Activated CD4-positive, alpha-beta T cell treated with anti-CD3 and anti-CD28 coated beads for 36 hours (primary cell): ENCODE data around the gene TRMT44. TPM values are rescaled to one million over a fixed set of nuclear protein-coding genes. Genes with fewer than 3 reads are reported as not detected.

Source experiments
- ATAC-seq: fragments of 200-7000 bp; cut with Tn5 transposase; one replicate; pipeline ENCODE4 v1.10.0; 2021; ENCODE audit warnings: mild to moderate bottlenecking, moderate library complexity
- CTCF ChIA-PET: fragments of 350-600 bp; sonication (Branson Sonifier 250); formaldehyde crosslinking; loops from one replicate; lab custom pipeline; 2021; ENCODE audit warnings: antibody characterized with exemption; lab: Charles Lee
- POLR2A ChIA-PET: fragments of 350-600 bp; sonication (Branson Sonifier 250); formaldehyde crosslinking; loops from one replicate; lab custom pipeline; 2021; ENCODE audit warnings: antibody characterized with exemption, inconsistent platforms; lab: Charles Lee
- DNase-seq: peaks from one replicate; pipeline ENCODE4 v3.0.0-alpha.2; 2020
- H3K27ac Mint-ChIP-seq: one replicate; pipeline ENCODE4 v1.8.0; 2021; ENCODE audit warnings: mixed read lengths
- H3K27me3 Mint-ChIP-seq: one replicate; pipeline ENCODE4 v1.8.0; 2021; ENCODE audit warnings: mixed read lengths
- H3K36me3 Mint-ChIP-seq: one replicate; pipeline ENCODE4 v1.8.0; 2021; ENCODE audit warnings: low read depth, mixed read lengths
- H3K4me1 Mint-ChIP-seq: one replicate; pipeline ENCODE4 v1.8.0; 2021; ENCODE audit warnings: mixed read lengths
- H3K4me3 Mint-ChIP-seq: one replicate; pipeline ENCODE4 v1.8.0; 2021; ENCODE audit warnings: mild to moderate bottlenecking, moderate library complexity, mixed read lengths
- H3K9me3 Mint-ChIP-seq: one replicate; pipeline ENCODE4 v1.8.0; 2021; ENCODE audit warnings: low read depth, mixed read lengths
- intact Hi-C, 2 experiments: fragments of 100-400 bp; cut with DNase I in 1 of 2; cut with micrococcal nuclease in 1 of 2; formaldehyde crosslinking; loops; one replicate each; pipeline versions ENCODE4 v1.14.2 to v1.15.1; 2022 to 2024; cut with DNase I, micrococcal nuclease
- total RNA-seq, 2 experiments: library from RNA; stranded (reverse); gene quantifications; one replicate each; pipeline ENCODE4 v1.2.3, GENCODE V29; 2021

TRMT44 gene
- total RNA-seq, 2 experiments from 2014 or later, result 20.1 to 24.5 TPM

DNA sequence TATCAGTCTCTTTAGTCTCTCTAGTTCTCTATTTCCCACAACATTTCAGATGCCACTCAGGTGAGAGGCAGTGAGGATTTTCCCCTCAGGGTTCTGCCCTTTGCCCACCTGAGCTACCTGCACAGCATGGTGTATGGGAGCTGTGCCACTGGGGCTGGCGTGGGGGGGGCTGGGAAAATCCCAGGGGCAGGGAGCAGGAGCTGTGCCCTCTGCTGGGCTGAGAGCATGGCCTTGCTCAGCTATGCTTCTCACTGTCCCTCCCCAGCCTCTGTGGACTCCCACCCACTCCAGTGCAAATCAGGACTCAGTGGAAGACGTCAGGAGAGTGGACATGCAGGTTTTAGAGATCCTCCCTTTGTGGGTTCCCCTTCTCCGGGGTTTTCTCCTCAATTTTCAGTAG lies 57.2 kb downstream of the TRMT44 start:
- peaks cover 5% of the 10 kb centered on the region for H3K9me3 Mint-ChIP-seq
- intact Hi-C loops, result no loop called here
- H3K4me3 Mint-ChIP-seq, result no peak overlapping the region
- ATAC-seq (no peak), DNase-seq (no peak)
- no peak overlapping the region for H3K27ac Mint-ChIP-seq
- peaks cover 7% of the 10 kb centered on the region for H3K36me3 Mint-ChIP-seq
- ChIA-PET CTCF (no interaction called here), POLR2A (no interaction called here)
- no peaks in the 10 kb centered on the region for H3K27me3 Mint-ChIP-seq
- H3K4me1 Mint-ChIP-seq, result no peaks in the 10 kb centered on the region

DNA sequence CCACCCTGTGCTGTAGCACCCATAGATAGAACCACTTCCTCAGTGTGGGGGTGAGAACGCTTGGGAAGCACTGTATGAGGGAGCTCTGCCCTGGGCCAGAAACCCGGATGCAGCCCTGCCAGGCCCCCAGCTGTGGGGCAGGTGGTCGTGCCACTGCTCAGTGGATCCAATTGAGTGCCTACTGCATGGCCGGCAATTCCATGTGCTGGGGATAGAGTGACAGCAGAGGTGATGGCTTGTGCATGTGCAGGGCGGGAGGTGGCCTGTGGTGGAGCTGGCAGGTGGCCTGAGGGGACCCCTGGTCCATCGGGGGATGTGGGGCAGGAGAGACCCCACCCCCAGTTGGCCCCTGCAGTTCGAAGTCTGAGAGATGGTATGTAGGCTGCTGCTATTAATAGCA lies 60.4 kb downstream of the TRMT44 start:
- H3K9me3 Mint-ChIP-seq, result peaks cover 5% of the 10 kb centered on the region
- no peaks in the 10 kb centered on the region for H3K27me3 Mint-ChIP-seq
- no peak for ATAC-seq
- CTCF ChIA-PET, result no interaction called here
- no peaks in the 10 kb centered on the region for H3K4me1 Mint-ChIP-seq
- H3K36me3 Mint-ChIP-seq, result peaks cover 3% of the 10 kb centered on the region
- no peak overlapping the region for H3K27ac Mint-ChIP-seq
- H3K4me3 Mint-ChIP-seq, result no peak overlapping the region
- intact Hi-C loops, result no loop called here
- POLR2A ChIA-PET, result no interaction called here
- DNase-seq, result no peak

DNA sequence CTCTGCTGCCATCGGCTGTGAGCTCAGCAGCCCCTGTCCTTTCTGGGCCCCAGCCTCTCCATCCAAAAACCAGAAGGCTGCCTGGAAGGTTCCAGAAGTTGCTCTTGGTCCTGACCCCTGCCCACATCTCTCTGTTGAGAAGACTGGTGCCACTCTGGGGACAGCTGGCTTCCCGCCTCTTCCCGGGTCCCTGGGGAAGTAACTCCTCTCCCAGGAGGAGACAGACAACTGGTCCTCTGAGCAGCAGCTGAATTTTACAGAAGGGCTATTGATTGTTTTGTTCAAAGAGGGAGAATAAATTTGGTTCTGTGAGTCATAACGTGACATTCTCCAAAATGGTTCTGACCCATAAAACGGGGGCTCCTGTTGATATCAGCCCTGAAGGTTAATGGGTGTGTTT lies 61.2 kb downstream of the TRMT44 start:
- intact Hi-C loops, result no loop called here
- H3K27ac Mint-ChIP-seq, result no peak overlapping the region
- ChIA-PET CTCF (no interaction called here), POLR2A (no interaction called here)
- H3K9me3 Mint-ChIP-seq, result peaks cover 2% of the 10 kb centered on the region
- H3K4me1 Mint-ChIP-seq, result no peaks in the 10 kb centered on the region
- DNase-seq (no peak), ATAC-seq (no peak)
- no peaks in the 10 kb centered on the region for H3K36me3 Mint-ChIP-seq
- no peaks in the 10 kb centered on the region for H3K27me3 Mint-ChIP-seq
- H3K4me3 Mint-ChIP-seq, result no peak overlapping the region

DNA sequence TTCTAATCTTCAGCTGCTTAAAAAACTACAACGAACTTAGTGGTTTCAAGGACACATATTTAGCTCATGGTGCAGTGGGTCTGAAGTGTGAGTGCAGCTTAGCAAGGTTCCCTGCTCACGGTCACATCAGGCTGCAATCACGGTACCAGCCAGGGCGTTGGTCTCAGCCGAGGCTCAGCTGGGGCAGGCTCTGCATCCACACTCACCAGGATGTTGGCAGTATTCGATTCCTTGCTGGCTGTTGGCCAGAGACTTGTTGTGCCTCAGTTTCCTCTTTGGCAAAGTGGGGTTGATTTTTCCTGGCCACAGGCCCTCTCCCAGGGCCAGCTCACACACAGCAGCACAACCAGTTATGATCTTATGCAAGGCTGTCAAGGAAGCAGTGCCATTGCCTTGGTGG lies 61.8 kb downstream of the TRMT44 start:
- Mint-ChIP-seq H3K9me3 (peaks cover 2% of the 10 kb centered on the region), H3K27ac (no peak overlapping the region), H3K27me3 (no peaks in the 10 kb centered on the region), H3K4me1 (no peaks in the 10 kb centered on the region), H3K36me3 (no peaks in the 10 kb centered on the region), H3K4me3 (no peak overlapping the region)
- ATAC-seq (no peak), DNase-seq (no peak)
- ChIA-PET POLR2A (no interaction called here), CTCF (no interaction called here)
- intact Hi-C loops, result no loop called here

DNA sequence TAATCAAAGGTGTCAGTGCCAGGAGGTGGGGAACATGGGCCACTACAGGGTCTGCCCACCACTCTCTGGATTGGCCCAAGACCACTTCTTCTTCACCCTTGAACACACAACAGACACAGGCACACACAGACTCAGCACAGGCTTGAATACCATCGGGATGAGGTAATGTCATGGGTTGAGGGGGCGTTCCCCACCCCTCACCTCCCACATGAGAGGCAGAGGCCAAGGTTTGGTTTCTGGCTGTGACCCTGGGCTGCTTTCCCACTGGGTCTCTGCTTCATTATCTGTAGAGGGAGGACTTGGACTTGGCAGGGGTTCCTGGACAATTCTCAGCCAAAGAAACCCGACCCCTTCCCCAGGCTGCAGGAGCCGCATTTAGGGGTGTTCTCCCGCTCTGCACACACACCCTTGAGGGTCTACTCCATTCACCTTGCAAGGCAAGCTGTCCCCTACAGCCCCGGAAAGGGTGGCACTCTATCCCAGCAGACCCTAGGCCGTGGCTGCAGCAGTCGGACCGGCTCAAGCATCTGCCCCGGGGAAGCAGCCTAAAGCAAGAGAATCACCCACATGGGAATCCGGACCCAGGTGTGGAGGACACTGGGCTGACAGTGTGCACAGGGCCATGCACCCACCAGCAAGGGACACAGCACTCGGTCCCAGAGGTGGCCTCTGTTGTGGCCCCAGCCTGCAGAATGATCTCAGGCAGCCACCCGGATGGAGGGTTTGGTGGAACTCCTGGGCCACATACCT lies 62.4 kb downstream of the TRMT44 start:
- ATAC-seq, result no peak

DNA sequence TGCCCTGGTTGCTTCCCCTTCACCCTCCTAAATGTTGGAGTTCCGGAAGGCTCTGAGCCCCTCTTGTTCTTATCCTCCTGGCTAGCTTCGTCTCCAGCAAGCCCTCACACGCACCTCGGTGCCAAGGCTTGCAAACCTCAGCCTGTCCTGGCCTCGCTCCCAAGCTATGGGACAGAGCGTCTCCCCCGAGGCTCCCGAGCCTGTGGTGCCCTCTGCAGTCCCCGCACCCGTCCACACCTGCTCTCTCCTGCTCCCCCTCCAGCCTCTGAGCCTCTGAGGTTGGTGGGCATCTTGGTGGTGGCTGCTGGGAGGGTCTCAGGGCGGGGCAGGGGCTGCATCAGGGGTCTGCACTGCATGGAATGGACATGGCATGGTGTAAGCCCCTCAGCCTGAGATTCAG lies 63.2 kb downstream of the TRMT44 start:
- Mint-ChIP-seq H3K4me3 (no peak overlapping the region), H3K27ac (no peak overlapping the region), H3K27me3 (no peaks in the 10 kb centered on the region), H3K9me3 (no peaks in the 10 kb centered on the region), H3K4me1 (no peaks in the 10 kb centered on the region), H3K36me3 (no peaks in the 10 kb centered on the region)
- POLR2A ChIA-PET, result interaction anchor here (0.5 kb wide), 1 partner anchor 1153 kb away, joined by 4 read pairs; no protein-coding TSS in a partner anchor
- CTCF ChIA-PET, result no interaction called here
- DNase-seq, result no peak
- intact Hi-C loops, result no loop called here
- ATAC-seq, result no peak

More for the DNA sequence above, 62.4 kb downstream of the TRMT44 start:
- H3K27ac Mint-ChIP-seq, result no peak overlapping the region
- no peak for DNase-seq
- no peaks in the 10 kb centered on the region for H3K4me1 Mint-ChIP-seq
- intact Hi-C loops, result no loop called here
- peaks cover 2% of the 10 kb centered on the region for H3K9me3 Mint-ChIP-seq
- no peaks in the 10 kb centered on the region for H3K36me3 Mint-ChIP-seq
- no peak overlapping the region for H3K4me3 Mint-ChIP-seq
- ChIA-PET POLR2A (no interaction called here), CTCF (interaction anchor here (0.6 kb wide), 1 partner anchor 349 kb away, joined by 3 read pairs; no protein-coding TSS in a partner anchor)
- no peaks in the 10 kb centered on the region for H3K27me3 Mint-ChIP-seq

DNA sequence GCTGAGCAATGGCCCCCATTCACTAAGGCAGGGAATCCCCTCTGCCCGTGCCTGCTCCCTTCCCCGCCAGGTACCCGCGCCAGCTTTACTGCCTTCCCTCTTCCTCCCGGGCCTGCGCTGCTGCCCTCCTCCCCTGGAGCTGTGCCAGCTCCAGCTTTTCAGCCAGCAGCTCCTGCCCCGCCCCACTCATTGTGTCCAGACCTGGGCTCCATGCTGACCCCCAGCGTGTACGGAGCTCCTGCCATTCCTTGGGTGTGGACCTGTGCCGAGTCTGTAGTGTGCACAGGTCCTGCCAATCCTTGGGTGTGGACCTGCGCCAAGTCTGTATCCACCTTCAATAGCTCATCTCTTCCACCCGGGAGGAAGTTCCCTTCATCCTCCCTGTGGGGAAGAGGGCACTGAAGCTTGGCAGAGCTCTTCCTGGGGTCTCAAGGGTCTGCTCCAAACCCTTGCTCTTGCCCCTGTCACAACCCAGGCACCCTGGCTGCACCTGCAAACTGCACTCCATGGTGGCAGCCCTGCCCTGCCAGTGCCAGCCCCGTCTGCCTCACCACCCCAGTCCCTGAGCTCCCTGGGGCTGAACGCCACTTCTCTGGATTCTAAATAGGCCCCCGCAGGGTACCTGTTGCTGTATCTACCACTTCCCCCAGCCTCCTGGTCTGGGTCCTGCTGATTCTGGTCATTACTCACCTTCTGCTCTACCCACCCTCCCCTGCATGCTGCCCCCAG lies 63.9 kb downstream of the TRMT44 start:
- ChIA-PET POLR2A (interaction anchor here (0.5 kb wide), 1 partner anchor 1152 kb away, joined by 4 read pairs; no protein-coding TSS in a partner anchor), CTCF (no interaction called here)
- DNase-seq (no peak), ATAC-seq (no peak)
- Mint-ChIP-seq H3K9me3 (no peaks in the 10 kb centered on the region), H3K4me3 (no peak overlapping the region), H3K27me3 (no peaks in the 10 kb centered on the region), H3K27ac (no peak overlapping the region), H3K4me1 (no peaks in the 10 kb centered on the region), H3K36me3 (no peaks in the 10 kb centered on the region)
- intact Hi-C loops, result no loop called here

DNA sequence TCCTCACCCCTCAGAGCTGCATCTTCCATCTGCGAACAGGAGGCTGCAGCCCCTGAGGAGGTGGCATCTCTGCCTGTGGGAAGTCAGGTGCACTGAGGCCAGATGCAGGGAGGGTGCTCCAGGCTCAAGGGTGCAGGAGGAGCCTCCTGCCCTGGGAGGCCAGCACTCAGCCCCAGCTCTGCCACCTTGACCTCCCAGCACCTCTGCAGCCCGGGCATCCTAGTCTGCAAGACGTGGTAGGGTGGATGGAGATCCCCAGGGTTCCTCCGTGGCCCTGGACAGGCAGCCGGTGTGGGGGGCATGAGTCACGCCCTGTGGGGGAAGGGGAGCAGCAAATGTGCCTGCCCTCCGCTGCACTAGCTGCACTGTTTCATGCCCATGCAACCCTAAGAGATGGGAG lies 64.7 kb downstream of the TRMT44 start:
- ChIA-PET POLR2A (no interaction called here), CTCF (no interaction called here)
- H3K36me3 Mint-ChIP-seq, result no peaks in the 10 kb centered on the region
- H3K27me3 Mint-ChIP-seq, result no peaks in the 10 kb centered on the region
- intact Hi-C loops, result no loop called here
- H3K4me1 Mint-ChIP-seq, result no peaks in the 10 kb centered on the region
- H3K9me3 Mint-ChIP-seq, result no peaks in the 10 kb centered on the region
- no peak overlapping the region for H3K4me3 Mint-ChIP-seq
- DNase-seq (no peak), ATAC-seq (no peak)
- no peak overlapping the region for H3K27ac Mint-ChIP-seq

DNA sequence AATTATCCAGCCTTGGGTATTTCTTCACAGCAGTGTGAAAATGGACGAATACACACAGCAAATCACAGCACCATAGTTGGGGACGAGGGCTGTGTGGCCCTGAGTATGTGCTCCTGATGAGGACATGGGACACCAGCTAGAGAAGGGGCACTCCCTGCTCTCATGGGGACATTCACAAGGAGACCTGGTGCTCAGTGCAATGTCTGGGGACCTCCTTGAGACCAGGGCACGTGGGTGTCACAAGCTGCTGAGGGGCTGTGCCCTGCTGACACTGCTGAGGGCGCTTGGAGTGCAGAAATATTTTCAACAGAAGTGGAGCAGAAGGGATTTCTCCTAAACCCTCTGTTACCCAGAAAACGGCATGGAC lies 65.4 kb downstream of the TRMT44 start:
- intact Hi-C loops, result no loop called here
- POLR2A ChIA-PET, result no interaction called here
- CTCF ChIA-PET, result no interaction called here
- H3K27ac Mint-ChIP-seq, result no peak overlapping the region
- no peak for ATAC-seq
- no peaks in the 10 kb centered on the region for H3K27me3 Mint-ChIP-seq
- no peaks in the 10 kb centered on the region for H3K4me1 Mint-ChIP-seq
- no peak for DNase-seq
- no peaks in the 10 kb centered on the region for H3K36me3 Mint-ChIP-seq
- no peak overlapping the region for H3K4me3 Mint-ChIP-seq
- H3K9me3 Mint-ChIP-seq, result no peaks in the 10 kb centered on the region

DNA sequence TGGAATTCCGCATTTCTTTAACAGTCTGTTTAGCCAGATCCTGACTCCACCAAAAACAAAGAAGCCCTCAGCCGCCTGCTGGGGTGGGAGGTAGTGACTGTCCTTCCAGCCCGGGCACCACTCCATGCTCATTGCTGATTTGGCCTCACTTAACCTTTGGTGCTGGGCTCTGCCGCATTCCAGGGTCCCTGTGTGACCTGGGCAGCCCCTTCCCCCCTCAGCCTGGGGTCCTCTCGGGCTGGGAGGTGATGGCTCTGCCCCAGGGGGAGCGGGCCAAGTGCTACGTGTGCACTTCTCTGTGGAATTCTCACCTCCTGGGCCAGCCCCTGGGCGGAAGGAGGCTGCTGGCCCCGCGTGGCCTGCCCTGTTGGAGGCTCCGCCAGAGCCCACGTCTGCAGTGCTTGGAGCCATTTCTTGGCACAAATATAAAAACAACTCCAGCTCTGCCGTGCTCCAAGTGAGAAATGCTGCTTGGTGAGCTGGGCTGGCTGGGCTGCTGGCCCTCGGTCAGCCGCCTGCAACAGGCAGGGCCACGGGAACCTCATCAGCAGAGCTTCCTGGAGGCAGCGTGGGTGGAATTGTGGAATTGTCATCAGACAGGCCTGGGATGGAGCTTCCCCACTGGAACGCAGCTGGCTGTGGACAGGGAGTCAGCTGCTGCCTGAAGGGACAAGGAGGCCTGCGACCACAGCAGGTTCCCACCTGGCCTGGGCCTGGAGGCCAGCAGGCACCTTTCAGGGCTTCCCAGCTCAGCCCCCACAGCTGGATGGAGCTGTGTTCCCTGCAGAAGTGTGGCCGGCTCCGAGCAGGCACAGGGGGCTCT lies 66.0 kb downstream of the TRMT44 start:
- Mint-ChIP-seq H3K27ac (no peak overlapping the region), H3K4me3 (no peak overlapping the region), H3K9me3 (no peaks in the 10 kb centered on the region), H3K4me1 (no peaks in the 10 kb centered on the region), H3K27me3 (no peaks in the 10 kb centered on the region), H3K36me3 (no peaks in the 10 kb centered on the region)
- intact Hi-C loops, result no loop called here
- CTCF ChIA-PET, result no interaction called here
- DNase-seq (no peak), ATAC-seq (no peak)
- POLR2A ChIA-PET, result no interaction called here

DNA sequence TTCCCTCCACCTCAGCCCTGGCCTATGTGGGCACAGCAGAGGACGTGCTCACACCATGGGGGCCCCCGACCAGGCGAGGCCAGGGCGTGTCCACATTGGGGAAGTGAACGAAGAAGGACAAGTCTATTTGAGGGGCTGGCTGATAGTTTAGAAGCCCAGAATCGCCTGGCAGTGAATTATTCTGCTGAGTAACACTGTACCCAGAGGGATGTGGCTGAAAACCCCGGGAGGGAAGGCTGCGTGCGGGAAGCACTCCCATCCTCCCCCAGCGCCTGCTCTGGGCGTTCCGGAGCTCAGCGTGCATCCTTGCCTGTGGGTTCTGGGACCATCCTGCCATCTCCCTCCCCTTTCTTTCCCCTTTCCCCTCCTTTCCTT lies 66.6 kb downstream of the TRMT44 start:
- Mint-ChIP-seq H3K9me3 (no peaks in the 10 kb centered on the region), H3K4me3 (no peak overlapping the region), H3K27ac (no peak overlapping the region), H3K36me3 (no peaks in the 10 kb centered on the region), H3K27me3 (no peaks in the 10 kb centered on the region), H3K4me1 (no peaks in the 10 kb centered on the region)
- CTCF ChIA-PET, result no interaction called here
- POLR2A ChIA-PET, result no interaction called here
- no peak for DNase-seq
- intact Hi-C loops, result no loop called here
- no peak for ATAC-seq
